ENCODE data around the gene SH3PXD2B. TPM values are rescaled to one million over a fixed set of nuclear protein-coding genes. Genes with fewer than 3 reads are reported as not detected.

SH3PXD2B gene
- total RNA-seq, 1 donor from 2014 or later: 46.2 TPM

- no peaks in the 10 kb centered on the region for H3K9me3 ChIP-seq
- no peak for DNase-seq
- H3K27me3 ChIP-seq: no peaks in the 10 kb centered on the region
- H3K36me3 ChIP-seq: no peaks in the 10 kb centered on the region
- no peak for TF ChIP-seq CTCF (IDR thresholded peaks at IDR 0.05)
- no peak overlapping the region for H3K4me3 ChIP-seq
- intact Hi-C loops (cut with DNase I): no loop called here
- H3K27ac ChIP-seq: no peak overlapping the region
- peaks cover 7% of the 10 kb centered on the region for H3K4me1 ChIP-seq
- ATAC-seq: no peak
These were observed 39.1 kb upstream of the SH3PXD2B start for GRCh38 chr5:172493461-172493860.

GRCh38 chr5:172493002-172493401 is 38.7 kb upstream of the SH3PXD2B start:
- DNase-seq: no peak
- no peak overlapping the region for H3K27ac ChIP-seq
- no peaks in the 10 kb centered on the region for H3K27me3 ChIP-seq
- intact Hi-C loops (cut with DNase I): no loop called here
- no peaks in the 10 kb centered on the region for H3K36me3 ChIP-seq
- no peak for ATAC-seq
- H3K4me3 ChIP-seq: no peak overlapping the region
- no peaks in the 10 kb centered on the region for H3K9me3 ChIP-seq
- no peak for TF ChIP-seq CTCF (IDR thresholded peaks at IDR 0.05)
- H3K4me1 ChIP-seq: peaks cover 7% of the 10 kb centered on the region

GRCh38 chr5:172492097-172492840 is 37.9 kb upstream of the SH3PXD2B start:
- H3K4me1 ChIP-seq: peaks cover 2% of the 10 kb centered on the region
- no peak for TF ChIP-seq CTCF (IDR thresholded peaks at IDR 0.05)
- no peaks in the 10 kb centered on the region for H3K36me3 ChIP-seq
- H3K9me3 ChIP-seq: no peaks in the 10 kb centered on the region
- H3K4me3 ChIP-seq: no peak overlapping the region
- intact Hi-C loops (cut with DNase I): no loop called here
- no peak for ATAC-seq
- DNase-seq: no peak
- H3K27me3 ChIP-seq: no peaks in the 10 kb centered on the region
- H3K27ac ChIP-seq: no peak overlapping the region

GRCh38 chr5:172491481-172491880 is 37.2 kb upstream of the SH3PXD2B start:
- ATAC-seq (no peak), DNase-seq (no peak)
- H3K27me3 ChIP-seq: no peaks in the 10 kb centered on the region
- no peaks in the 10 kb centered on the region for H3K9me3 ChIP-seq
- no peaks in the 10 kb centered on the region for H3K4me1 ChIP-seq
- intact Hi-C loops (cut with DNase I): no loop called here
- no peak overlapping the region for H3K27ac ChIP-seq
- TF ChIP-seq CTCF (IDR thresholded peaks at IDR 0.05): no peak
- H3K4me3 ChIP-seq: no peak overlapping the region
- H3K36me3 ChIP-seq: no peaks in the 10 kb centered on the region

GRCh38 chr5:172490514-172491461 is 36.5 kb upstream of the SH3PXD2B start:
- no peaks in the 10 kb centered on the region for H3K9me3 ChIP-seq
- H3K27ac ChIP-seq: no peak overlapping the region
- H3K4me3 ChIP-seq: no peak overlapping the region
- H3K27me3 ChIP-seq: no peaks in the 10 kb centered on the region
- H3K4me1 ChIP-seq: no peaks in the 10 kb centered on the region
- intact Hi-C loops (cut with DNase I): no loop called here
- TF ChIP-seq CTCF (IDR thresholded peaks at IDR 0.05): no peak
- no peaks in the 10 kb centered on the region for H3K36me3 ChIP-seq
- ATAC-seq (no peak), DNase-seq (no peak)
